Measurements from ENCODE around the gene C2orf76. TPM values are rescaled to one million over a fixed set of nuclear protein-coding genes. Genes with fewer than 3 reads are reported as not detected.
"Not testable (repeated sequence)": the region's sequence is repeated elsewhere in the genome, so short reads cannot be mapped to it uniquely, and the experiment has no call there.

Gene C2orf76
- total RNA-seq, 2 donors from 2014 or later: 15.8 to 16.2 TPM

GRCh38 chr2:119408221-119408619, 41.6 kb upstream of the C2orf76 start:
- no peaks in the 10 kb centered on the region for H3K36me3 ChIP-seq
- no peaks in the 10 kb centered on the region for H3K4me1 ChIP-seq (replicated peaks)
- no peaks in the 10 kb centered on the region for H3K27me3 ChIP-seq (replicated peaks; ENCODE audit: insufficient read depth)
- H3K9me3 ChIP-seq: no peaks in the 10 kb centered on the region
- intact Hi-C loops (cut with DNase I): loop anchor here (5.0 kb wide), 2 partner anchors 184 to 254 kb away; no protein-coding TSS in a partner anchor
- DNase-seq (ENCODE audit: low spot score): no peak
- TF ChIP-seq CTCF (IDR thresholded peaks at IDR 0.05) (no peak), POLR2AphosphoS5 (IDR thresholded peaks at IDR 0.05) (no peak), POLR2A (IDR thresholded peaks at IDR 0.05) (no peak)
- H3K27ac ChIP-seq: no peak overlapping the region
- no peak overlapping the region for H3K4me3 ChIP-seq
- 64% methylated on average over 5 of the region's 5 CpGs for WGBS

- TF ChIP-seq CTCF (IDR thresholded peaks at IDR 0.05): peak; percentile 21 to 88 (median 80)
- no peak for TF ChIP-seq POLR2AphosphoS5 (IDR thresholded peaks at IDR 0.05)
- peak; percentile 29 for DNase-seq (ENCODE audit: low spot score)
- Histone ChIP-seq H3K27me3 (replicated peaks; ENCODE audit: insufficient read depth) (no peaks in the 10 kb centered on the region), H3K9me3 (no peaks in the 10 kb centered on the region), H3K4me1 (replicated peaks) (no peaks in the 10 kb centered on the region), H3K4me3 (no peak overlapping the region), H3K27ac (no peak overlapping the region), H3K36me3 (no peaks in the 10 kb centered on the region)
- intact Hi-C loops (cut with DNase I): loop anchor here (2.0 to 5.0 kb wide), 3 partner anchors 69 to 255 kb away; no protein-coding TSS in a partner anchor
- WGBS: 68% methylated on average over 7 of the region's 7 CpGs
Observed at GRCh38 chr2:119407430-119408220, 41.0 kb upstream of the C2orf76 start.

- H3K27ac ChIP-seq: no peak overlapping the region
- H3K4me3 ChIP-seq: no peak overlapping the region
- intact Hi-C loops (cut with DNase I): loop anchor here (5.0 kb wide), 2 partner anchors 187 to 257 kb away; no protein-coding TSS in a partner anchor
- H3K9me3 ChIP-seq: no peaks in the 10 kb centered on the region
- H3K27me3 ChIP-seq (replicated peaks; ENCODE audit: insufficient read depth): no peaks in the 10 kb centered on the region
- no peak for DNase-seq (ENCODE audit: low spot score)
- H3K4me1 ChIP-seq (replicated peaks): no peaks in the 10 kb centered on the region
- WGBS: 92% methylated on average over 2 of the region's 2 CpGs
- no peak for TF ChIP-seq CTCF (IDR thresholded peaks at IDR 0.05)
- TF ChIP-seq POLR2AphosphoS5 (IDR thresholded peaks at IDR 0.05): no peak
- no peak for TF ChIP-seq POLR2A (IDR thresholded peaks at IDR 0.05)
- H3K36me3 ChIP-seq: no peaks in the 10 kb centered on the region
Observed at GRCh38 chr2:119405151-119405550, 38.5 kb upstream of the C2orf76 start.

- H3K9me3 ChIP-seq; H3K4me1 ChIP-seq (replicated peaks); H3K27me3 ChIP-seq (replicated peaks; ENCODE audit: insufficient read depth); H3K36me3 ChIP-seq; intact Hi-C loops (cut with DNase I); H3K4me3 ChIP-seq; DNase-seq (ENCODE audit: low spot score); H3K27ac ChIP-seq: not testable (repeated sequence)
- WGBS: 78% methylated on average over 12 of the region's 12 CpGs
Observed at GRCh38 chr2:119403618-119404017, 37.0 kb upstream of the C2orf76 start.

- Histone ChIP-seq H3K4me1 (replicated peaks) (no peaks in the 10 kb centered on the region), H3K36me3 (no peaks in the 10 kb centered on the region), H3K27ac (no peak overlapping the region), H3K27me3 (replicated peaks; ENCODE audit: insufficient read depth) (no peaks in the 10 kb centered on the region), H3K4me3 (no peak overlapping the region), H3K9me3 (no peaks in the 10 kb centered on the region)
- WGBS: 59% methylated on average over 10 of the region's 10 CpGs
- intact Hi-C loops (cut with DNase I): no loop called here
- TF ChIP-seq POLR2AphosphoS5 (IDR thresholded peaks at IDR 0.05) (peak; percentile 34), POLR2A (IDR thresholded peaks at IDR 0.05) (no peak)
- peak; percentile 22 for DNase-seq (ENCODE audit: low spot score)
Observed at GRCh38 chr2:119402645-119403560, 36.3 kb upstream of the C2orf76 start.

All from prostate gland (tissue), 2 donors.